ENCODE results near the gene COBL. TPM values are rescaled to one million over a fixed set of nuclear protein-coding genes. Genes with fewer than 3 reads are reported as not detected.

Gene COBL
- total RNA-seq, 1 donor from 2014 or later, result 27.9 TPM

GRCh38 chr7:51162724-51163329 is 153.8 kb downstream of the COBL start:
- Histone ChIP-seq H3K36me3 (no peaks in the 10 kb centered on the region), H3K9me3 (no peaks in the 10 kb centered on the region), H3K4me1 (no peaks in the 10 kb centered on the region), H3K4me3 (no peak overlapping the region), H3K27ac (no peak overlapping the region), H3K27me3 (ENCODE audit: low read depth) (no peaks in the 10 kb centered on the region)
- TF ChIP-seq CTCF (IDR thresholded peaks at IDR 0.05), result peak; percentile 81
- DNase-seq, result no peak
- intact Hi-C loops (cut with DNase I), result loop anchor here (5.0 kb wide), 1 partner anchor 204 kb away; no protein-coding TSS in a partner anchor
- peak; percentile 91 to 93 for ATAC-seq

- TF ChIP-seq CTCF (IDR thresholded peaks at IDR 0.05), result no peak
- no peaks in the 10 kb centered on the region for H3K9me3 ChIP-seq
- H3K4me3 ChIP-seq, result no peak overlapping the region
- ATAC-seq (no peak), DNase-seq (no peak)
- intact Hi-C loops (cut with DNase I), result loop anchor here (5.0 kb wide), 1 partner anchor 205 kb away; no protein-coding TSS in a partner anchor
- no peaks in the 10 kb centered on the region for H3K36me3 ChIP-seq
- no peaks in the 10 kb centered on the region for H3K4me1 ChIP-seq
- no peaks in the 10 kb centered on the region for H3K27me3 ChIP-seq (ENCODE audit: low read depth)
- H3K27ac ChIP-seq, result no peak overlapping the region
Observed at GRCh38 chr7:51161937-51162336, 154.7 kb downstream of the COBL start.

- peak; percentile 97 for TF ChIP-seq CTCF (IDR thresholded peaks at IDR 0.05)
Observed at GRCh38 chr7:51160990-51161615, 155.5 kb downstream of the COBL start.

GRCh38 chr7:51160411-51160810 is 156.2 kb downstream of the COBL start:
- H3K4me3 ChIP-seq, result no peak overlapping the region
- intact Hi-C loops (cut with DNase I), result loop anchor here (5.0 kb wide), 1 partner anchor 207 kb away; no protein-coding TSS in a partner anchor
- ATAC-seq (no peak), DNase-seq (no peak)
- H3K9me3 ChIP-seq, result no peaks in the 10 kb centered on the region
- H3K4me1 ChIP-seq, result no peaks in the 10 kb centered on the region
- no peak for TF ChIP-seq CTCF (IDR thresholded peaks at IDR 0.05)
- no peaks in the 10 kb centered on the region for H3K27me3 ChIP-seq (ENCODE audit: low read depth)
- H3K27ac ChIP-seq, result no peak overlapping the region
- H3K36me3 ChIP-seq, result no peaks in the 10 kb centered on the region

More at GRCh38 chr7:51160990-51161615, 155.5 kb downstream of the COBL start:
- Histone ChIP-seq H3K27me3 (ENCODE audit: low read depth) (no peaks in the 10 kb centered on the region), H3K4me3 (no peak overlapping the region), H3K36me3 (no peaks in the 10 kb centered on the region), H3K9me3 (no peaks in the 10 kb centered on the region), H3K4me1 (no peaks in the 10 kb centered on the region), H3K27ac (no peak overlapping the region)
- ATAC-seq (peak; percentile 77 to 86), DNase-seq (peak; percentile 58)
- intact Hi-C loops (cut with DNase I), result loop anchor here (5.0 kb wide), 1 partner anchor 206 kb away; no protein-coding TSS in a partner anchor

- no peaks in the 10 kb centered on the region for H3K9me3 ChIP-seq
- TF ChIP-seq CTCF (IDR thresholded peaks at IDR 0.05), result no peak
- no peaks in the 10 kb centered on the region for H3K4me1 ChIP-seq
- H3K4me3 ChIP-seq, result no peak overlapping the region
- no peaks in the 10 kb centered on the region for H3K36me3 ChIP-seq
- H3K27ac ChIP-seq, result no peak overlapping the region
- intact Hi-C loops (cut with DNase I), result no loop called here
- no peak for DNase-seq
- H3K27me3 ChIP-seq (ENCODE audit: low read depth), result no peaks in the 10 kb centered on the region
- no peak for ATAC-seq
Observed at GRCh38 chr7:51158742-51159445, 157.7 kb downstream of the COBL start.
